ENCODE results near the gene QRSL1. TPM values are rescaled to one million over a fixed set of nuclear protein-coding genes. Genes with fewer than 3 reads are reported as not detected.

The QRSL1 gene
- total RNA-seq, 1 experiment from 2014 or later = 19.5 TPM

DNA sequence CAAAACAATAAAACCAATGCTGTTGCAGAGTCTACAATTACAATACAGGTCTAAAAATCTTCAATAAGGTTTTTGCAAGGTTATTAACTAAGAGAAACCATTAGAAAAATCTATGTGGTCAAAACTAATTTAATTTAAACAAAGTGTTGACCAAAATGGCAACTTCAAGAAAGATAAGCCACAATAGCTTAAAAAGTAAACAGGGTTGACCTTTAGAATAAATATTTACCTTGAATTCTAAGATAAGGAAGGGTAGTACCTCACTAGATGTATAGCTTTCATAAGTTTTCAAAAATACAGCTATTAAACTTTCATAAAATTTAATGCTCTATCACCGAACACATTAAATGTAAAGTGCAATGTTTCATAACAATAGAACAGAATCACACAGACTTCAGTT, 11.5 kb upstream of the QRSL1 start:
- Histone ChIP-seq H3K18ac (ENCODE audit: insufficient read length, low read depth, low read length) (no peak overlapping the region), H3K27ac (ENCODE audit: insufficient read length, low read depth, low read length) (no peak overlapping the region), H3K4me2 (ENCODE audit: insufficient read depth, insufficient read length, low read length) (no peak overlapping the region), H2BK15ac (ENCODE audit: low read depth, low read length) (no peak overlapping the region), H3K9ac (ENCODE audit: extremely low read depth, insufficient read length, low read length) (no peak overlapping the region), H2AK5ac (ENCODE audit: insufficient read length, low read length) (no peak overlapping the region), H3K79me2 (ENCODE audit: insufficient read depth, low read length) (no peaks in the 10 kb centered on the region), H3K23me2 (ENCODE audit: insufficient read length, low read depth, low read length, poor library complexity, severe bottlenecking) (no peaks in the 10 kb centered on the region), H2BK120ac (ENCODE audit: low read depth, low read length, poor library complexity, severe bottlenecking) (no peak overlapping the region), H4K91ac (ENCODE audit: insufficient read length, low read depth, low read length) (no peak overlapping the region), H3K56ac (ENCODE audit: insufficient read length, low read depth, low read length) (no peak overlapping the region), H4K20me1 (ENCODE audit: control insufficient read depth, insufficient read depth, insufficient read length) (no peaks in the 10 kb centered on the region), H4K5ac (ENCODE audit: insufficient read length, low read depth, low read length) (no peak overlapping the region), H4K8ac (replicated peaks; ENCODE audit: insufficient read length, low read depth, low read length) (no peak overlapping the region), H3K4me1 (ENCODE audit: insufficient read depth, low read length) (peaks cover 17% of the 10 kb centered on the region; the same call in 1 of the 2 replicates), H2BK5ac (ENCODE audit: insufficient read length, low read length) (no peak overlapping the region), H3K9me3 (ENCODE audit: control insufficient read depth, low read depth, low read length) (peaks cover 7% of the 10 kb centered on the region), H3K79me1 (ENCODE audit: insufficient read depth, low read depth, low read length, poor library complexity, severe bottlenecking) (no peaks in the 10 kb centered on the region), H3T11ph (ENCODE audit: low read length) (no peak overlapping the region), H3K23ac (ENCODE audit: insufficient read length, low read depth, low read length) (no peak overlapping the region), H2AFZ (ENCODE audit: low read length) (no peak overlapping the region), H3K27me3 (ENCODE audit: insufficient read depth, low read length) (no peaks in the 10 kb centered on the region), H3K14ac (ENCODE audit: insufficient read depth, low read length) (no peak overlapping the region), H2BK12ac (ENCODE audit: insufficient read length, low read depth, low read length) (no peak overlapping the region), H3K4ac (ENCODE audit: low read depth, low read length) (no peak overlapping the region), H2BK20ac (ENCODE audit: low read depth, low read length, poor library complexity, severe bottlenecking) (no peak overlapping the region)
- no CpG with 5 or more reads among the region's 1 CpG for WGBS (ENCODE audit: extremely low coverage, insufficient read length, low lambda C conversion rate)
- peaks cover 9% of the 10 kb centered on the region in 2 experiments for H3K9me3 Mint-ChIP-seq
- TF ChIP-seq, protein P1, sequence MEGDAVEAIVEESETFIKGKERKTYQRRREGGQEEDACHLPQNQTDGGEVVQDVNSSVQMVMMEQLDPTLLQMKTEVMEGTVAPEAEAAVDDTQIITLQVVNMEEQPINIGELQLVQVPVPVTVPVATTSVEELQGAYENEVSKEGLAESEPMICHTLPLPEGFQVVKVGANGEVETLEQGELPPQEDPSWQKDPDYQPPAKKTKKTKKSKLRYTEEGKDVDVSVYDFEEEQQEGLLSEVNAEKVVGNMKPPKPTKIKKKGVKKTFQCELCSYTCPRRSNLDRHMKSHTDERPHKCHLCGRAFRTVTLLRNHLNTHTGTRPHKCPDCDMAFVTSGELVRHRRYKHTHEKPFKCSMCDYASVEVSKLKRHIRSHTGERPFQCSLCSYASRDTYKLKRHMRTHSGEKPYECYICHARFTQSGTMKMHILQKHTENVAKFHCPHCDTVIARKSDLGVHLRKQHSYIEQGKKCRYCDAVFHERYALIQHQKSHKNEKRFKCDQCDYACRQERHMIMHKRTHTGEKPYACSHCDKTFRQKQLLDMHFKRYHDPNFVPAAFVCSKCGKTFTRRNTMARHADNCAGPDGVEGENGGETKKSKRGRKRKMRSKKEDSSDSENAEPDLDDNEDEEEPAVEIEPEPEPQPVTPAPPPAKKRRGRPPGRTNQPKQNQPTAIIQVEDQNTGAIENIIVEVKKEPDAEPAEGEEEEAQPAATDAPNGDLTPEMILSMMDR (conservative IDR thresholded peaks at IDR 0.05) = no peak
- H3K4me3 Mint-ChIP-seq = no peak overlapping the region
- H3K27ac Mint-ChIP-seq = no peak overlapping the region
- peaks cover 13 to 33% (median 26%) of the 10 kb centered on the region in 3 experiments for H3K36me3 Mint-ChIP-seq (ENCODE audit: insufficient read depth in 1 of 3, low read depth in 3 of 3)
- no peaks in the 10 kb centered on the region; the same call in 1 of the 2 replicates for H3K27me3 Mint-ChIP-seq (ENCODE audit: low read depth)
- peaks cover 51 to 55% of the 10 kb centered on the region in 2 experiments for H3K4me1 Mint-ChIP-seq
- DNase-seq = no peak

Measured in H9 (cell line).